ENCODE results near the gene NECTIN4. TPM values are rescaled to one million over a fixed set of nuclear protein-coding genes. Genes with fewer than 3 reads are reported as not detected.
A peak's percentile ranks its signal among the peaks of the same experiment; 100 is the strongest.

NECTIN4 gene
- total RNA-seq, 1 donor from 2014 or later = not detected

- Mint-ChIP-seq H3K4me3 (ENCODE audit: low read depth) (peak overlapping the region; percentile 91), H3K36me3 (ENCODE audit: low read depth) (no peaks in the 10 kb centered on the region), H3K27ac (peak overlapping the region; percentile 83), H3K27me3 (ENCODE audit: low read depth) (no peaks in the 10 kb centered on the region), H3K4me1 (ENCODE audit: low read depth) (peaks cover 38% of the 10 kb centered on the region), H3K9me3 (no peaks in the 10 kb centered on the region)
- DNase-seq (ENCODE audit: low spot score) = peak; percentile 74
- intact Hi-C loops (cut with micrococcal nuclease) = loop anchor here (1.0 kb wide), 1 partner anchor 8 kb away; no protein-coding TSS in a partner anchor
Observed at GRCh38 chr1:161021165-161021969, 68.0 kb downstream of the NECTIN4 start.

Other genes starting within 250 kb of the NECTIN4 start
- 0.21 and 0.32 TPM in 2 replicates for gene CD244, start 226.7 kb downstream of the NECTIN4 start, total RNA-seq
- gene ITLN1, start 204.4 kb downstream of the NECTIN4 start, total RNA-seq = not detected in 2 replicates
- not detected in 2 replicates for gene ITLN2, start 134.7 kb downstream of the NECTIN4 start, total RNA-seq
- gene F11R, start 68.4 kb downstream of the NECTIN4 start, total RNA-seq = 15.4 and 15.5 TPM in 2 replicates
- 49.0 and 49.1 TPM in 2 replicates for gene TSTD1, start 50.6 kb downstream of the NECTIN4 start, total RNA-seq
- gene USF1, start 43.6 kb downstream of the NECTIN4 start, total RNA-seq = 49.1 and 53.2 TPM in 2 replicates
- 161 and 170 TPM in 2 replicates for gene ARHGAP30, start 19.7 kb downstream of the NECTIN4 start, total RNA-seq
- not detected in 2 replicates for gene KLHDC9, start 8.8 kb upstream of the NECTIN4 start, total RNA-seq
- 138 and 139 TPM in 2 replicates for gene PFDN2, start 28.5 kb upstream of the NECTIN4 start, total RNA-seq
- gene NIT1, start 28.5 kb upstream of the NECTIN4 start, total RNA-seq = 47.5 and 48.5 TPM in 2 replicates
- 37.5 and 40.3 TPM in 2 replicates for gene DEDD, start 43.1 kb upstream of the NECTIN4 start, total RNA-seq
- 91.5 and 91.8 TPM in 2 replicates for gene UFC1, start 64.4 kb upstream of the NECTIN4 start, total RNA-seq
- gene USP21, start 69.9 kb upstream of the NECTIN4 start, total RNA-seq = 31.9 and 33.0 TPM in 2 replicates
- gene PPOX, start 76.9 kb upstream of the NECTIN4 start, total RNA-seq = 35.6 and 36.5 TPM in 2 replicates
- gene B4GALT3, start 87.9 kb upstream of the NECTIN4 start, total RNA-seq = 57.5 and 57.6 TPM in 2 replicates
- gene ADAMTS4, start 109.5 kb upstream of the NECTIN4 start, total RNA-seq = 0.05 and 0.09 TPM in 2 replicates
- gene NDUFS2, start 112.8 kb upstream of the NECTIN4 start, total RNA-seq = 79.0 and 91.5 TPM in 2 replicates
- 0.60 and 0.71 TPM in 2 replicates for gene FCER1G, start 125.7 kb upstream of the NECTIN4 start, total RNA-seq
- gene APOA2, start 134.1 kb upstream of the NECTIN4 start, total RNA-seq = not detected in 2 replicates
- gene TOMM40L, start 136.5 kb upstream of the NECTIN4 start, total RNA-seq = 22.7 and 24.9 TPM in 2 replicates
- gene NR1I3, start 148.6 kb upstream of the NECTIN4 start, total RNA-seq = not detected in 2 replicates
- not detected in 2 replicates for gene PCP4L1, start 169.2 kb upstream of the NECTIN4 start, total RNA-seq
- gene MPZ, start 220.4 kb upstream of the NECTIN4 start, total RNA-seq = 4.0 TPM in 2 replicates
- gene SDHC, start 224.8 kb upstream of the NECTIN4 start, total RNA-seq = 186 and 190 TPM in 2 replicates